Adrenal gland (tissue), 5 donors: ENCODE data around the gene MNAT1.

ENCODE experiments used
- CTCF ChIP-seq, 6 experiments: fragments of 450-650 bp in 4 of 6; fragments of 200-600 bp in 2 of 6; sonication (generic) in 1 of 6; IDR thresholded peaks; 1 replicate in 5 of 6; 2 replicates in 1 of 6; pipeline versions ENCODE4 v1.5.1 to v1.8.0; 2016 to 2021; ENCODE audit warnings: antibody characterized with exemption in 6 of 6, mild to moderate bottlenecking in 2 of 6, moderate library complexity in 1 of 6
- POLR2A ChIP-seq, 2 donors: fragments of 450-650 bp; IDR thresholded peaks; one replicate each; pipeline ENCODE4 v1.6.1; 2017; ENCODE audit warnings: antibody characterized with exemption in 2 of 2, mild to moderate bottlenecking in 2 of 2, moderate library complexity in 1 of 2
- donor health status: DM: no; HTN: no; CAD: no.

GRCh38 chr14:61019537-61019936, 285.0 kb downstream of the MNAT1 start:
- no peak for TF ChIP-seq CTCF (IDR thresholded peaks at IDR 0.05)
- TF ChIP-seq POLR2A (IDR thresholded peaks at IDR 0.05) = no peak
